ENCODE measurements around the gene HSPB2. TPM values are rescaled to one million over a fixed set of nuclear protein-coding genes. Genes with fewer than 3 reads are reported as not detected.

Gene HSPB2
- total RNA-seq, 6 experiments from 2014 or later = 1.7 to 7.8 (median 5.4) TPM

DNA sequence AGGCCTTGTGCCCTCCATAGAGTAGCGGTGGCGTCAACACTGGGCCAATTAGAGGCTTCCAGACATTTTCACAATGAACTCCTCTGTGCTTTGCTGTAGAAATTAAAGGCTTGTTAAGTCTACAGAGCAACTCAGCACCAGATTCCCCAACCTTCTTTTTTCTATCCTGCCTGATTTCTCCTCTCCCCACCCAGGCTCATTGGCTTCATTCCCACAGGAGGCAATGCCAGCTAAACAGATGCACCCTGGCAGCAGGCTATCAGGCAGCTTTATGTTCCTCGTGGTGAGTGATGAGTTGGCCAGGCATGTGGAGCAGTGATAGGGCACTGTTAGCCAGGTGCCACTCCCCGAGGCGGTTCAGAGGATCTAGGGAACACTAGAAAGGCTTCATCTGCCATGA is 29.4 kb downstream of the HSPB2 start:
- H3K4me3 Mint-ChIP-seq = no peak overlapping the region

DNA sequence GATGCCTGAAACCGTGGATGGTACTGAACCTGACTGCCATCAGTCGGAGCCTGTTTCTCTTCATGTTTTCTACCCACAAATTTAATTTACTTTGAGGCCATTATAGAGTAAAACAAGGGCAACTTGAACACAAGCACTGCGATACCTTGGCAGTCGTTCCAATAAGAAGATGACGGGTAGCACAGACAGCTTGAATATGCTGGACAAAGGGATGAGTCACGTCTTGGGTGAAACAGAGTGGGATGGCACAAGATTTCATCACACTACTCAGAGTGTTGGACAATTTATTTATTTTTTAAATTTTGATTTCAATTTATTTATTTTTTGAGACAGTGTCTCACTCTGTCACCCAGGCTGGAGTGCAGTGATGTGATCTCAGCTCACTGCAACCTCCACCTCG is 30.3 kb downstream of the HSPB2 start:
- H3K4me1 Mint-ChIP-seq (ENCODE audit: low read depth) = peaks cover 66% of the 10 kb centered on the region
- no peak for TF ChIP-seq CTCF (IDR thresholded peaks at IDR 0.05)
- H3K9me3 Mint-ChIP-seq = no peaks in the 10 kb centered on the region
- H3K27ac Mint-ChIP-seq = peak overlapping the region; percentile 42; the same call in 1 of the 2 replicates
- no peaks in the 10 kb centered on the region for H3K36me3 Mint-ChIP-seq (ENCODE audit: low read depth)
- H3K4me3 Mint-ChIP-seq = no peak overlapping the region
- H3K27me3 Mint-ChIP-seq (ENCODE audit: insufficient read depth) = no peaks in the 10 kb centered on the region; the same call in none of the 2 replicates
- no peak for DNase-seq

More for the DNA sequence above, 29.4 kb downstream of the HSPB2 start:
- Mint-ChIP-seq H3K9me3 (no peaks in the 10 kb centered on the region), H3K4me1 (ENCODE audit: low read depth) (peaks cover 71% of the 10 kb centered on the region), H3K27me3 (ENCODE audit: insufficient read depth) (no peaks in the 10 kb centered on the region; the same call in none of the 2 replicates), H3K36me3 (ENCODE audit: low read depth) (no peaks in the 10 kb centered on the region), H3K27ac (no peak overlapping the region)
- no peak for TF ChIP-seq CTCF (IDR thresholded peaks at IDR 0.05)
- no peak for DNase-seq

DNA sequence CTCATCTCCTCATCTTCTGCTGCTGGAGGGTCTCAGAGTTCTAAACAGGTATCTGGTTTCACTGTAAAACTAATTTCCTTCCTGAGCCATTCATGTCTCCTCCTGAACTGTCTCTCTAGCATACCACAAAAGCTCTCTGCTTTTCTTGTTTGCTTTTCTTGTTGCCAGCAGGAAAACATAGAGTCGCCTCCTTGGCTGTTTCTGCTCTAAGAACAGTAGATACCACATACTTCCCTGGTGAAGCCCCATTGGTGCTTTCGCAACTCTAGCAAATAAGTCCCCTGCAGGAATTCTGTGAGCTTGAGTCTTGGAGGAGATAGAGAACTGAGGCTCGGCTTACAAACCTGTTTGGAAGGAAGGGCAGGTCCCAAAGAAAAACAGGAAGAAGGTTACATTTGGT is 31.6 kb downstream of the HSPB2 start:
- 0 out of 2 replicates have a peak, but pooled peaks have one; percentile 8 for TF ChIP-seq CTCF (IDR thresholded peaks at IDR 0.05)
- H3K27me3 Mint-ChIP-seq (ENCODE audit: insufficient read depth) = no peaks in the 10 kb centered on the region; the same call in none of the 2 replicates
- H3K4me3 Mint-ChIP-seq = peak overlapping the region; percentile 68
- H3K36me3 Mint-ChIP-seq (ENCODE audit: low read depth) = no peaks in the 10 kb centered on the region
- DNase-seq = peak; percentile 88
- H3K9me3 Mint-ChIP-seq = no peaks in the 10 kb centered on the region
- peaks cover 53% of the 10 kb centered on the region for H3K4me1 Mint-ChIP-seq (ENCODE audit: low read depth)
- H3K27ac Mint-ChIP-seq = peak overlapping the region; percentile 97

- Mint-ChIP-seq H3K36me3 (ENCODE audit: low read depth) (no peaks in the 10 kb centered on the region), H3K9me3 (no peaks in the 10 kb centered on the region), H3K4me3 (peak overlapping the region; percentile 68), H3K27me3 (ENCODE audit: insufficient read depth) (no peaks in the 10 kb centered on the region; the same call in none of the 2 replicates), H3K27ac (peak overlapping the region; percentile 97), H3K4me1 (ENCODE audit: low read depth) (peaks cover 51% of the 10 kb centered on the region)
- TF ChIP-seq CTCF (IDR thresholded peaks at IDR 0.05) = no peak
- DNase-seq = peak; percentile 92
Measured at GRCh38 chr11:111944651-111945051, 32.1 kb downstream of the HSPB2 start.

DNA sequence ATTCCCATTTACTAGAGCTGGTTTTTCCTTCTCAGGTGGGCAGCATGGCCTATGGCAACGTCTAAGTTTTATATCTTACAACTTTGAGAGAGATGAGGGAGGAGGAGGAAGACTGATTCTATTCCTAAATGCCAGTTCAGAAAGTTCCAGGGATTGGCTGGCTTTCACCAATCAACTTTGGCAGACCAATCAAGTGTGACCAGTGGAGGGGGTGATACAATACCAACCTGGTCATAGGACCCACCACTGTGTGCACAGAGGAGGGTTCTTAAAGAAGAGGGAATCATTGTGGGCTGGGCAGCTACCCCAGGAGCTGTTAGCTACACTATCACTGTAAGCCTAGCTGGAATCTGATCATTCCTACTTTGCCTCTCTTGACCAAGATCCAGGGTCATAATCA is 32.7 kb downstream of the HSPB2 start:
- Mint-ChIP-seq H3K27ac (peak overlapping the region; percentile 97), H3K4me3 (peak overlapping the region; percentile 68), H3K9me3 (no peaks in the 10 kb centered on the region), H3K36me3 (ENCODE audit: low read depth) (no peaks in the 10 kb centered on the region), H3K4me1 (ENCODE audit: low read depth) (peaks cover 50% of the 10 kb centered on the region), H3K27me3 (ENCODE audit: insufficient read depth) (no peaks in the 10 kb centered on the region; the same call in none of the 2 replicates)
- no peak for TF ChIP-seq CTCF (IDR thresholded peaks at IDR 0.05)
- DNase-seq = no peak
